HUES64 (cell line): ENCODE results near the gene EFNA1.
A peak's percentile ranks its signal among the peaks of the same experiment; 100 is the strongest.
"Not testable (repeated sequence)": the region's sequence is repeated elsewhere in the genome, so short reads cannot be mapped to it uniquely, and the experiment has no call there.

ENCODE experiments used
- H3K27ac ChIP-seq: 2 replicates; pipeline ENCODE4 v1.7.0; 2013; ENCODE audit warnings: low read depth, low read length, inconsistent platforms
- H3K27me3 ChIP-seq: 2 replicates; pipeline ENCODE4 v1.6.1; 2013; ENCODE audit warnings: mild to moderate bottlenecking, low read length; ENCODE audit not compliant: insufficient read depth
- H3K36me3 ChIP-seq: 2 replicates; pipeline ENCODE4 v1.6.1; 2013; ENCODE audit warnings: mild to moderate bottlenecking, low read length; ENCODE audit not compliant: insufficient read depth
- H3K4me1 ChIP-seq: 2 replicates; pipeline ENCODE4 v1.6.1; 2013; ENCODE audit warnings: mild to moderate bottlenecking, low read length, moderate library complexity; ENCODE audit not compliant: insufficient read depth
- H3K4me3 ChIP-seq: 2 replicates; pipeline ENCODE4 v1.5.1; 2013; ENCODE audit warnings: mild to moderate bottlenecking, low read length, moderate library complexity
- H3K9ac ChIP-seq: 2 replicates; pipeline ENCODE4 v1.6.1; 2013; ENCODE audit warnings: mild to moderate bottlenecking, low read depth, low read length
- H3K9me3 ChIP-seq: 2 replicates; pipeline ENCODE4 v1.6.1; 2013; ENCODE audit warnings: low read depth, low read length; ENCODE audit not compliant: insufficient read depth
- WGBS: fragments of 150-250, 120-280 bp; methylation state at CpG from one replicate; pipeline ENCODE4 v1.1.7; 2013; ENCODE audit warnings: missing lambda C conversion rate; 5-methylcytosine and 5-hydroxymethylcytosine counted together

EFNA1 gene

DNA sequence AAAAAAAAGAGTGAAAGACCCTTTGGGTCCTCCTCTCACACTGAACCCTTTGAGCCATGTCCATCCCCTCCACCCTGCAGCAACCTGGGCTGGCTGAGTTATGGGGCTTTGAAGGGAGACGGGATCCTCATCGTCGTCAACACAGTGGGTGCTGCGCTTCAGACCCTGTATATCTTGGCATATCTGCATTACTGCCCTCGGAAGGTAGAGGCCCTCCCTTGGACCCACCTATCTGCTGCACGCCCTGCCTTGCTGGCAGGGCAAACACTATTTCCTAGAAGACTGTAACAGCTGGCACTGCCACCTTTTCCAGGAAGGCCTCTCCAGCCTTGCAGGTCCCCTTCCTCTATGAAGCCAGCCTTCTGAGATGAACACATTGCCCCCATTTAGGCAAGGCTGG is 9.1 kb downstream of the EFNA1 start:
- Histone ChIP-seq H3K9ac (no peak overlapping the region; the same call in 1 of the 2 replicates), H3K27ac (no peak overlapping the region), H3K4me3 (peak overlapping the region; percentile 88), H3K9me3 (no peaks in the 10 kb centered on the region), H3K36me3 (peaks cover 12% of the 10 kb centered on the region), H3K27me3 (0 out of 2 replicates have a peak, but pooled peaks cover under 1% of the 10 kb centered on the region), H3K4me1 (peaks cover 14% of the 10 kb centered on the region; the same call in 1 of the 2 replicates)
- 55% methylated on average over 6 of the region's 6 CpGs for WGBS

DNA sequence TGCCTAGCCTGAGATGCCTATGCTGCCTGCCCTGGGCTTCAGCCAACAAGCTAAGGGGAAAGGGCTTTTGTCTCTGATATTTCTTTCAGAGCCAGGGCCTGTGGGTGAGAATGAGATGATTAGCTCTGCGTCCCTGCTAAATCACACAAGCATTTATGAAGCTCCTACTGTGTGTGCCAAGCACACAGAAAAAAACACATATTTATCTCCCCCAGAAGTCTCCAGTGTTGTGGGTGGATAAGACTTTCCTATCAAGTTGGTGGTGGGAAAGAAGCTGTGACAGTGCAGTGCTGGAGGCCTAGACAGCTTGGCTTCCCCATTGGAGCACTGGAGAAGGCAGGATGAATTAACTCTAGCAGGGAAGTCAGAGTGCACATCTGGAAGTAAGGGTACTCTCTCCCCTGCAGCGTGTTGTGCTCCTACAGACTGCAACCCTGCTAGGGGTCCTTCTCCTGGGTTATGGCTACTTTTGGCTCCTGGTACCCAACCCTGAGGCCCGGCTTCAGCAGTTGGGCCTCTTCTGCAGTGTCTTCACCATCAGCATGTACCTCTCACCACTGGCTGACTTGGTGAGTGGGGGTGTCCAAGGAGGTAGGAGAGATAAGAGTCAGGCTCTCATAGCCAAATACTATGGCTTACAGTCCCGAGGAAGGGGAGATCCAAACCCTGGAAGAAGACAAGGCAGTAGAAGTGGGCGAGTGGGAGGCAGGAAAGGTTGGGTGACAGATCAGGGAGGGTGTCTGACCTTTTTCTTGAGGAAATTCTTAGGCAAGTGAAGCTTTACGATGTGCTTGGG is 9.7 kb downstream of the EFNA1 start:
- no peak overlapping the region for H3K27ac ChIP-seq
- no peaks in the 10 kb centered on the region for H3K9me3 ChIP-seq
- peaks cover 14% of the 10 kb centered on the region; the same call in 1 of the 2 replicates for H3K4me1 ChIP-seq
- 92% methylated on average over 5 of the region's 6 CpGs for WGBS
- H3K9ac ChIP-seq: no peak overlapping the region
- H3K4me3 ChIP-seq: peak overlapping the region; percentile 88
- peaks cover 3% of the 10 kb centered on the region; the same call in 1 of the 2 replicates for H3K27me3 ChIP-seq
- H3K36me3 ChIP-seq: peaks cover 10% of the 10 kb centered on the region; the same call in 1 of the 2 replicates

DNA sequence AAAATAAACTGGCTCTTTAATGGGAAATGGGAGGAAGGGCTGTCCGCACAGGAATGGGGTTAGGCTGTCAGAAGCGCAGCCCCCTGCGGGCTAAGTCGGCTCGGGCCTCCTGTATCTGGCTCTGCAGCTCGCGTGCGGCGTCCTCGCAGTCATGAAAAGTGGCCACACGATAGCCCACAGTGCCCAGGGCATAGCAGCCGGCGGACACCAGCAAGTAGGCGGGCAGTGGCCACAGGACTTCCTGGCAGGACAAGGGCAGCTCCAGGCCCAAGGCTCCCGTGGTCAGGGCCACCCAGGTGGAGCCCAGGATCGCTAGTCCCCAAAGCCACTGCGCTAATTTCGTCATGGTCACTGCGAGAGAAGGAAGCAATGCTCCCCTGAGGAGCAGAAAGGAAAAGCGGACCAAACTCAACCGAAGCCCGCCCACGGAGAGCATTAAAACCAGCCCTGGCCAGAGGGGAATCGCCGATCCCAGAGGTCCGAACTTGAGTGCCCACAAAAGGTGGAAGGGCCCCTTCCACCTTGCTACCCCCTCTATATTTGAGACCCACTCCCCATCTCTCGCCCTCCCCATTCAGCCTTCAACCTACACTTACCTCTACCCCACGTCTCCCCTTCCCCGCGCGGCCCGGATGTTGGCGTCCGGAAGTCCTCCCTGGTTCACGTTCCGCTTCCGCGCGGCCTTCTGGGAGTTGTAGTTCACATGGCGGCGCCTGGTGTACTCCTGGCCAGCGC is 12.4 kb downstream of the EFNA1 start, which contains the start of gene DPM3:
Gene DPM3, minus strand, starts transcription at position 637 of the 735 bp plus-strand sequence. Its CDS starts 291 bp downstream, at position 346.
- Histone ChIP-seq H3K9ac (peak within 1 kb of the TSS; percentile 83), H3K4me1 (peaks cover 8% of the 10 kb centered on the region; the same call in 1 of the 2 replicates), H3K9me3 (no peaks in the 10 kb centered on the region), H3K27me3 (peaks cover 5% of the 10 kb centered on the region; the same call in 1 of the 2 replicates), H3K27ac (peak within 1 kb of the TSS; percentile 71), H3K36me3 (peaks cover 10% of the 10 kb centered on the region; the same call in 1 of the 2 replicates), H3K4me3 (peak within 1 kb of the TSS; percentile 100)
- whole genome bisulfite sequencing: under 1% methylated on average over 42 of the region's 42 CpGs

DNA sequence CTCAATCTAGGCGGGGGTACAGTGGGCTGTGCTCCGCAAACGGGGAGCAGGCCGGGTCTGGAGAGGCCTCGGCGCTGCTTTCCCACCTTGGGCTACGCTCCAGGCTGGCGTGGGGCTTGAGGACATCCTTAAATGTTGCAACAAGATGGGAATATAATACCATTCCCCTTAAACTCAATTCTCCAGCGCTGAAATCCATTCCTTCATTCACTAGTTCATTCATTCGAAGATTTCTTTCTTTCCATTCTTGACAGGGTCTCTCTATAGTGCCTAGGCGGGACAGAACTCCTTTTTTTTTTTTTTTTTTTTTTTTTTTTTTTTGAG is 12.9 kb downstream of the EFNA1 start:
- peaks cover 10% of the 10 kb centered on the region; the same call in 1 of the 2 replicates for H3K36me3 ChIP-seq
- peaks cover 5% of the 10 kb centered on the region; the same call in 1 of the 2 replicates for H3K27me3 ChIP-seq
- no peak overlapping the region for H3K9ac ChIP-seq
- peak overlapping the region; percentile 100 for H3K4me3 ChIP-seq
- no peak overlapping the region for H3K27ac ChIP-seq
- H3K9me3 ChIP-seq: no peaks in the 10 kb centered on the region
- 14% methylated on average over 11 of the region's 11 CpGs for WGBS
- peaks cover 8% of the 10 kb centered on the region; the same call in 1 of the 2 replicates for H3K4me1 ChIP-seq

DNA sequence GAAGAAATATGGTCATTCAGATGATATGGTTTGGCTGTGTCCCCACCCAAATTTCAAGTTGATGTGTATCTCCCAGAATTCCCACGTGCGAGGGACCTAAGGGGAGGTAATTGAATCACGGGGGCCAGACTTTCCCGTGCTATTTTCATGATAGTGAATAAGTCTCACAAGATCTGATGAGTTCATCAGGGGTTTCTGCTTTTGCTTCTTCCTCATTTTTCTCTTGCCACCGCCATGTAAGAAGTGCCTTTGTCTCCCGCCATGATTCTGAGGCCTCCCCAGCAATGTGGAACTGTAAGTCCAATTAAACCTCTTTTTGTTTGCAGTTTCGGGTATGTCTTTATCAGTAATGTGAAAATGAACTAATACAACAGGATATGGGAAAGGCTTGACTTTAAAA is 14.1 kb downstream of the EFNA1 start:
- H3K4me3 ChIP-seq: no peak overlapping the region
- no peak overlapping the region for H3K27ac ChIP-seq
- H3K36me3 ChIP-seq: peaks cover 10% of the 10 kb centered on the region; the same call in 1 of the 2 replicates
- WGBS: 90% methylated on average over 7 of the region's 7 CpGs
- H3K4me1 ChIP-seq: peaks cover 8% of the 10 kb centered on the region; the same call in 1 of the 2 replicates
- H3K27me3 ChIP-seq: peaks cover 5% of the 10 kb centered on the region; the same call in 1 of the 2 replicates
- H3K9ac ChIP-seq: no peak overlapping the region
- no peaks in the 10 kb centered on the region for H3K9me3 ChIP-seq

DNA sequence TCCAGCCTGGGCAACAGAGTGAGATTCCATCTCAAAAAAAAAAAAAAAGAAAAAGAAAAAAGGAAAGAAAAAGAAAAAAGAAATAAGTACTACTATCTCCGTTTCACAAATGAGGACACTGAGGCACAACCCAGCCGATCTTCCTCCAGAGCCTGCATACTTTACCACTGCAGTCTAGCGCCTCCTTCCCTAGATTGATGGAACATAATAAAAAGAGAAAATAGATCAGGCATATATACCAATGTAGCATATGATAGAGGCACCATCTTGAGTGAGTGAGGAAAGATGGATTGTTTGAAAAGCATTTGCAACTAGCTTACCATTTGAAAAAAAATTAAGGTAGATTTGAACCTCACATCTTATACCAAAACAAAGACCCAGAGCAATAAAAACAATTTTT is 17.8 kb downstream of the EFNA1 start:
- Histone ChIP-seq H3K4me3 (no peak overlapping the region), H3K9ac (no peak overlapping the region), H3K4me1 (no peaks in the 10 kb centered on the region), H3K27ac (no peak overlapping the region), H3K27me3 (peaks cover 5% of the 10 kb centered on the region; the same call in 1 of the 2 replicates), H3K9me3 (no peaks in the 10 kb centered on the region), H3K36me3 (no peaks in the 10 kb centered on the region)
- no CpG with 5 or more reads among the region's 3 CpGs for WGBS

DNA sequence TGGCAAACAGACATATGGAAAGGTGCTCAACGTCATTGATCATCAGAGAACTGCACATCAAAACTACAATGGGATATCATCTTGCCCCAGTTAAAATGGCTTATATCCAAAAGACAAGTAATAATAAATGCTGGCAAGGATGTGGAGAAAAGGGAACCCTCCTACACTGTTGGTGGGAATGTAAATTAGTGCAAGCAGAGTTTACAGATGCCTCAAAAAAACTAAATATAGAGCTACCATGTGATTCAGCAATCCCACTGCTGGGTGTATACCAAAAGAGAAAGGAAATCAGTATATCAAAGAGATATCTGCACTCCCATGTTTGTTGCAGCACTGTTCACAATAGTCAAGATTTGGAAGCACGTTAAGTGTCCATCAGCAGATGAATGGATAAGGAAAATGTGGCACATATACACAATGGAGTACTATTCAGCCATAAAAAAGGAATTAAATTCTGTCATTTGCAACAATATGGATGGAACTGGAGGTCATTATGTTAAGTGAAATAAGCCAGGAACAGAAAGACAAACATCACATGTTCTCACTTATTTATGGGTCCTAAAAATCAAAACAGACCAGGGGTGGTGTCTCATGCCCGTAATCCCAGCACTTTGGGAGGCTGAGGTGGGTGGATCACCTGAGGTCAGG is 28.4 kb downstream of the EFNA1 start:
- 53% methylated on average over 2 of the region's 3 CpGs for WGBS
- not testable (repeated sequence) for H3K27ac ChIP-seq, H3K27me3 ChIP-seq, H3K4me3 ChIP-seq, H3K36me3 ChIP-seq, H3K9me3 ChIP-seq, H3K4me1 ChIP-seq, H3K9ac ChIP-seq

DNA sequence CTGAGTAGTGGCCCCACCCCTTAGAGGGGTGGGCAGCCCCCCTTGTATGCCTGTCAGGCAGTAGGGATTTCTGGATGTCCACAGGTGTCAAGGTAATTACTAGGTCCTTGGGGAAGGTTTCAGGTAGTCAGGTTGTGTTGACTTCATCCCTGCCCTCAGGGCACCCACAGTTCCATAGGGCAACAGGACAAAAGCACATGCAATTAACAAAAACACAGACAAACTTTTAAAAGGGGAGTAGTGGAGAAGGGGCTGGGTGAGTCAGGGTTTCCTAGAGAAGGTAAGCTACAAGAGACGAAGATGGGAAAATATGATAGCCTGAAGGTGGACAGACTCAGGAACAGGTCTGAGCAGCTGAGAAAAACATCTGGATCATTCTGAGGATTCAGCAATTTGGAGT is 31.3 kb downstream of the EFNA1 start:
- Histone ChIP-seq H3K9me3 (no peaks in the 10 kb centered on the region), H3K9ac (no peak overlapping the region), H3K36me3 (no peaks in the 10 kb centered on the region), H3K4me1 (no peaks in the 10 kb centered on the region), H3K27ac (no peak overlapping the region), H3K4me3 (no peak overlapping the region), H3K27me3 (no peaks in the 10 kb centered on the region)
- WGBS: 88% methylated on average over 1 of the region's 1 CpG

DNA sequence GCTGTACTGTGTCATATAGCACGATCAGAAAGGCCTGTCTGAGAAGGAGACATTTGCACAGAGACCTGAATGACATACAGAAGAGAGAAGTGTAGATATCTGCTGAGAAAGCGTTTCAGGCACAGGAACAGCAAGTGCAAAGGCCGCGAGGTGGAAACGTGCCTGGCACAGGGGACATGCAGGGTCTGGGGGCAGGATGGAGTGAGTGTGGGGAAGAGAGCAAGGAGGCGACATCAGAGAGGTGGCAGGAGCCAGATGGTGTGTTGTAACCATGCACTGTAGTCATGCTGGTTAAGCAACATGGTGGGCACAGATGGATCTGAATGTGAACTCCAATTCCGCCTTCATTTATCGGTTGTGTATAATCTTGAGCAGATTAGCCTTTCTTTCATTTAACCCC is 32.5 kb downstream of the EFNA1 start:
- H3K27ac ChIP-seq: no peak overlapping the region
- H3K9me3 ChIP-seq: no peaks in the 10 kb centered on the region
- H3K4me3 ChIP-seq: no peak overlapping the region
- H3K4me1 ChIP-seq: no peaks in the 10 kb centered on the region
- H3K9ac ChIP-seq: no peak overlapping the region
- H3K36me3 ChIP-seq: no peaks in the 10 kb centered on the region
- no peaks in the 10 kb centered on the region for H3K27me3 ChIP-seq
- WGBS: 90% methylated on average over 8 of the region's 8 CpGs

DNA sequence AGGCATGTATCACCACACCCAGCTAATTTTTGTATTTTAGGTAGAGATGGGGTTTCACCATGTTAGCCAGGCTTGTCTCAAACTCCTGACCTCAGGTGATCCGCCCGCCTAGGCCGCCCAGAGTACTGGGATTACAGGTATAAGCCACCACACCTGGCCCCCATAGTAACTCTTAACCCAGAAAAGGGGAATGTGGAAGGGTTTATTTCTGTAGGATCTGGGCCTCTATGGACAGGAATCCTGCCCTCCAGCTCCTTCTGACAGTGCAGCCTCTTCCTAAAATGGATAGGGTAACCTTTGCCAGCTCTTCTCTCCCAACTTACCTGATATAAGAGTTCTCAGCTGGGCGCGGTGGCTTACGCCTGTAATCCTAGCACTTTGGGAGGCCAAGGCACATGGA is 35.0 kb downstream of the EFNA1 start:
- H3K4me1 ChIP-seq, H3K27me3 ChIP-seq, H3K9me3 ChIP-seq, H3K9ac ChIP-seq, H3K4me3 ChIP-seq, H3K36me3 ChIP-seq, H3K27ac ChIP-seq: not testable (repeated sequence)
- WGBS: 98% methylated on average over 6 of the region's 6 CpGs

DNA sequence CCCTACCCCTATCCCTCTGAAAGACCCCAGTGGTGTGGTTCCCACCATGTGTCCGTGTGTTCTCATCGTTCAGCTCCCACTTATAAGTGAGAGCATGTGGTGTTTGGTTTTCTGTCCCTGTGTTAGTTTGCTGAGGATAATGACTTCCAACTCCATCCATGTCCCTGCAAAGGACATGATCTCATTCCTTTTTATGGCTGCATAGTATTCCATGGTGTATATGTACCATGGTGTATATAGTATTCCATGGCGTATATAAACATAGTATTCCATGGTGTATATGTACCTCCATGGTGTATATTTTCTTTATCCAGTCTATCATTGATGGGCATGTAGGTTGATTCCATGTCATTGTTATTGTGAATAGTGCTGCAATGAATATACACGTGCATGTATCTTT is 36.1 kb downstream of the EFNA1 start:
- not testable (repeated sequence) for H3K27ac ChIP-seq, H3K9me3 ChIP-seq, H3K27me3 ChIP-seq, H3K4me3 ChIP-seq, H3K36me3 ChIP-seq, H3K9ac ChIP-seq, H3K4me1 ChIP-seq
- 92% methylated on average over 4 of the region's 4 CpGs for WGBS
